Astrocyte (in vitro differentiated cells and primary cell): Measurements from ENCODE around the gene EMX2. TPM values are rescaled to one million over a fixed set of nuclear protein-coding genes. Genes with fewer than 3 reads are reported as not detected.

Experiments
- DNase-seq: peaks from one replicate; pipeline ENCODE4 v3.0.0-alpha.2; 2010; ENCODE audit warnings: low read depth
- FAIRE-seq: peaks from 2 replicates; lab custom pipeline; 2011; peaks lifted over from hg19 to GRCh38; lab: Jason Lieb, UNC
- H2AFZ ChIP-seq: 2 replicates; pipeline ENCODE4 v1.6.0; 2012; ENCODE audit warnings: low read depth, low read length, inconsistent platforms
- H3K27ac ChIP-seq: 2 replicates; pipeline ENCODE4 v1.5.1; 2011; ENCODE audit warnings: low read depth, low read length, inconsistent platforms
- H3K27me3 ChIP-seq: 2 replicates; pipeline ENCODE4 v1.6.0; 2011; ENCODE audit warnings: low read length, inconsistent platforms; ENCODE audit not compliant: insufficient read depth
- H3K36me3 ChIP-seq: 2 replicates; pipeline ENCODE4 v1.5.1; 2011; ENCODE audit warnings: low read length, inconsistent platforms; ENCODE audit not compliant: insufficient read depth
- H3K4me1 ChIP-seq: 2 replicates; pipeline ENCODE4 v1.5.1; 2011; ENCODE audit warnings: low read length, inconsistent platforms; ENCODE audit not compliant: insufficient read depth
- H3K4me2 ChIP-seq: 2 replicates; pipeline ENCODE4 v1.6.0; 2012; ENCODE audit warnings: low read length, inconsistent platforms
- H3K4me3 ChIP-seq: 2 replicates; pipeline ENCODE4 v1.5.1; 2011; ENCODE audit warnings: low read depth, mild to moderate bottlenecking, low read length, inconsistent platforms; ENCODE audit not compliant: insufficient read depth
- H3K79me2 ChIP-seq: 2 replicates; pipeline ENCODE4 v1.6.0; 2012; ENCODE audit warnings: mild to moderate bottlenecking, low read length, inconsistent platforms; ENCODE audit not compliant: insufficient read depth
- H3K9ac ChIP-seq: 2 replicates; pipeline ENCODE4 v1.6.0; 2012; ENCODE audit warnings: mild to moderate bottlenecking, low read length, inconsistent platforms
- H3K9me3 ChIP-seq: 2 replicates; pipeline ENCODE4 v1.5.1; 2012; ENCODE audit warnings: low read depth, mild to moderate bottlenecking, low read length, inconsistent platforms; ENCODE audit not compliant: insufficient read depth
- H4K20me1 ChIP-seq: 2 replicates; pipeline ENCODE4 v1.6.0; 2012; ENCODE audit warnings: low read length, inconsistent platforms; ENCODE audit not compliant: insufficient read depth
- H3K27ac Mint-ChIP-seq: one replicate; pipeline ENCODE4 v1.8.0; 2021; ENCODE audit warnings: mild to moderate bottlenecking, mixed read lengths; ENCODE audit not compliant: unreplicated experiment
- H3K27me3 Mint-ChIP-seq: one replicate; pipeline ENCODE4 v1.8.0; 2021; ENCODE audit warnings: low read depth, mixed read lengths; ENCODE audit not compliant: unreplicated experiment
- H3K36me3 Mint-ChIP-seq: one replicate; pipeline ENCODE4 v1.8.0; 2021; ENCODE audit warnings: low read depth, mixed read lengths; ENCODE audit not compliant: unreplicated experiment
- H3K4me1 Mint-ChIP-seq: one replicate; pipeline ENCODE4 v1.8.0; 2021; ENCODE audit warnings: low read depth, mixed read lengths; ENCODE audit not compliant: unreplicated experiment
- H3K4me3 Mint-ChIP-seq: one replicate; pipeline ENCODE4 v1.8.0; 2021; ENCODE audit warnings: mild to moderate bottlenecking, moderate library complexity, mixed read lengths; ENCODE audit not compliant: unreplicated experiment
- H3K9me3 Mint-ChIP-seq: one replicate; pipeline ENCODE4 v1.8.0; 2021; ENCODE audit warnings: mild to moderate bottlenecking, mixed read lengths; ENCODE audit not compliant: unreplicated experiment
- CTCF ChIP-seq: IDR thresholded peaks from 2 replicates; pipeline ENCODE4 v1.5.1; 2011; ENCODE audit warnings: low read depth, mild to moderate bottlenecking, inconsistent platforms, low read length, moderate library complexity; ENCODE audit not compliant: insufficient read depth
- EZH2 ChIP-seq: IDR thresholded peaks from 2 replicates; pipeline ENCODE4 v1.6.1; 2012; ENCODE audit warnings: mild to moderate bottlenecking, low read length, inconsistent platforms; ENCODE audit not compliant: insufficient read depth
- total RNA-seq: library from RNA; stranded (reverse); gene quantifications from 2 replicates; pipeline ENCODE4 v1.2.1, GENCODE V29; 2021

Gene EMX2
- total RNA-seq, 1 donor from 2014 or later, result not detected

DNA sequence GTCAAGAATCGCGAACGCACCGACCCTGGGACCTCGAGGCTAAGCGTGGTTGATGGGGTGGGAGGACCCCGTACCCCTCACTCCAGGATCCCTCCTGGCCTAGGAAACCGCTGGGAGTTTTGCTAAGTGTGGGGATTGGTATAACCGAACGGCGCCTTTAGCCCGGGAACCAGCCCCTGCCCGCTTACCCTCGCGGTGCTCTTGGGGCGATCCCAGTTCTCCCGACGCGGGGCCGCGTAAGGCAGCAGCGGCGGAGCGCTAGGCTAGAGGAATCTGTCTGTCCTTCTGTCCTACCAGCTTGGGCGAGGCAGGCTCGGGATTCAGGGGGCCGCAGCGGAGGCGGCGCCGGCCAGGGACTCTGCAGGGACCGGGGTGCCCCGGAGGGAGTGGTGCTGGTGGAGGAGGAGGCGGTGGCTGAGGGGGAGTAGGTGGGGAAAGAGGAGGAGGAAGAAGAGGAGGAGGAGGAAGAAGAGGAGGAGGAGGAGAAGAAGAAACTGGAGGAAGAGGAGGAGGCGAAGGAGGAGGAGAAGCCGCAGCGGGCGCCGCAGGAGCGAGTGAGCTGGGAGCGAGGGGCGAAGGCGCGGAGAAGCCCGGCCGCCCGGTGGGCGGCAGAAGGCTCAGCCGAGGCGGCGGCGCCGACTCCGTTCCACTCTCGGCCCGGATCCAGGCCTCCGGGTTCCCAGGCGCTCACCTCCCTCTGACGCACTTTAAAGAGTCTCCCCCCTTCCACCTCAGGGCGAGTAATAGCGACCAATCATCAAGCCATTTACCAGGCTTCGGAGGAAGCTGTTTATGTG, 439 bp upstream of the EMX2 start:
- peaks cover 5% of the 10 kb centered on the region for H3K4me1 ChIP-seq
- Mint-ChIP-seq H3K36me3 (no peaks in the 10 kb centered on the region), H3K27ac (peak overlapping the region; percentile 95), H3K9me3 (peaks cover 9% of the 10 kb centered on the region), H3K4me1 (peaks cover 3% of the 10 kb centered on the region), H3K4me3 (peak overlapping the region; percentile 29), H3K27me3 (peaks cover 73% of the 10 kb centered on the region)
- H3K79me2 ChIP-seq, result peaks cover 24% of the 10 kb centered on the region
- peaks cover 11% of the 10 kb centered on the region for H4K20me1 ChIP-seq
- H3K27ac ChIP-seq, result no peak overlapping the region
- H3K36me3 ChIP-seq, result no peaks in the 10 kb centered on the region
- H3K4me2 ChIP-seq, result peak overlapping the region; percentile 84
- peak; percentile 23 for DNase-seq
- no peaks in the 10 kb centered on the region for H3K9me3 ChIP-seq
- H3K9ac ChIP-seq, result peak overlapping the region; percentile 67
- TF ChIP-seq EZH2 (peak; percentile 98), CTCF (no peak)
- FAIRE-seq, result no peak
- peaks cover 84% of the 10 kb centered on the region for H3K27me3 ChIP-seq
- peak overlapping the region; percentile 49 for H3K4me3 ChIP-seq
- peak overlapping the region; percentile 60 for H2AFZ ChIP-seq

GRCh38 chr10:117543225-117544003, 868 bp downstream of the EMX2 start:
- TF ChIP-seq EZH2 (peak; percentile 98), CTCF (no peak)
- peaks cover 13% of the 10 kb centered on the region for H3K9me3 Mint-ChIP-seq
- Histone ChIP-seq H3K4me2 (peak overlapping the region; percentile 84), H3K4me3 (peak overlapping the region; percentile 50), H3K4me1 (peaks cover 3% of the 10 kb centered on the region), H2AFZ (peak overlapping the region; percentile 60), H3K27ac (no peak overlapping the region), H3K79me2 (peaks cover 37% of the 10 kb centered on the region), H4K20me1 (peaks cover 11% of the 10 kb centered on the region), H3K9me3 (no peaks in the 10 kb centered on the region), H3K27me3 (peaks cover 88% of the 10 kb centered on the region), H3K9ac (peak overlapping the region; percentile 70), H3K36me3 (no peaks in the 10 kb centered on the region)
- no peak for DNase-seq
- no peak for FAIRE-seq
- peaks cover 3% of the 10 kb centered on the region for H3K4me1 Mint-ChIP-seq
- H3K27ac Mint-ChIP-seq, result no peak overlapping the region
- H3K36me3 Mint-ChIP-seq, result no peaks in the 10 kb centered on the region
- peaks cover 78% of the 10 kb centered on the region for H3K27me3 Mint-ChIP-seq
- H3K4me3 Mint-ChIP-seq, result peak overlapping the region; percentile 66
